NAMALWA (cell line): ENCODE results near the gene LRRC75A.
"Not testable (repeated sequence)": the region's sequence is repeated elsewhere in the genome, so short reads cannot be mapped to it uniquely, and the experiment has no call there.

Experiments
- DNase-seq: peaks from one replicate; pipeline ENCODE4 v3.0.0-alpha.2; 2015; ENCODE audit warnings: low spot score

LRRC75A gene

GRCh38 chr17:16472539-16472938, 19.5 kb downstream of the LRRC75A start:
- no peak for DNase-seq

- no peak for DNase-seq
These were observed 20.7 kb downstream of the LRRC75A start for GRCh38 chr17:16471295-16471694.

- DNase-seq = no peak
These were observed 21.7 kb downstream of the LRRC75A start for GRCh38 chr17:16470265-16470664.

GRCh38 chr17:16468428-16468992, 23.5 kb downstream of the LRRC75A start:
- no peak for DNase-seq

GRCh38 chr17:16467886-16468285, 24.1 kb downstream of the LRRC75A start:
- DNase-seq = no peak

- DNase-seq = no peak
These were observed 24.9 kb downstream of the LRRC75A start for GRCh38 chr17:16467044-16467443.

- DNase-seq = no peak
These were observed 25.6 kb downstream of the LRRC75A start for GRCh38 chr17:16466407-16466806.

GRCh38 chr17:16465861-16466338, 26.1 kb downstream of the LRRC75A start:
- no peak for DNase-seq

GRCh38 chr17:16465052-16465312, 27.0 kb downstream of the LRRC75A start:
- no peak for DNase-seq

- DNase-seq = no peak
These were observed 27.5 kb downstream of the LRRC75A start for GRCh38 chr17:16464303-16465051.

- DNase-seq = no peak
These were observed 28.4 kb downstream of the LRRC75A start for GRCh38 chr17:16463358-16464302.

- DNase-seq = no peak
These were observed 29.7 kb downstream of the LRRC75A start for GRCh38 chr17:16462070-16462864.

GRCh38 chr17:16461606-16461866, 30.5 kb downstream of the LRRC75A start:
- no peak for DNase-seq

GRCh38 chr17:16460796-16461605, 31.0 kb downstream of the LRRC75A start:
- no peak for DNase-seq

- no peak for DNase-seq
These were observed 32.0 kb downstream of the LRRC75A start for GRCh38 chr17:16459855-16460550.

GRCh38 chr17:16459271-16459670, 32.7 kb downstream of the LRRC75A start:
- DNase-seq = no peak

GRCh38 chr17:16456742-16457316, 35.2 kb downstream of the LRRC75A start:
- DNase-seq = no peak

- no peak for DNase-seq
These were observed 35.8 kb downstream of the LRRC75A start for GRCh38 chr17:16455997-16456741.

- DNase-seq = no peak
These were observed 38.5 kb downstream of the LRRC75A start for GRCh38 chr17:16453493-16453851.

- not testable (repeated sequence) for DNase-seq
These were observed 39.7 kb downstream of the LRRC75A start for GRCh38 chr17:16452268-16452667.
